CMK (cell line): ENCODE measurements around the gene SLC38A3.

Experiments used
- DNase-seq: peaks from one replicate; pipeline ENCODE4 v3.0.0-alpha.2; 2010; ENCODE audit warnings: low read depth

SLC38A3 gene

DNA sequence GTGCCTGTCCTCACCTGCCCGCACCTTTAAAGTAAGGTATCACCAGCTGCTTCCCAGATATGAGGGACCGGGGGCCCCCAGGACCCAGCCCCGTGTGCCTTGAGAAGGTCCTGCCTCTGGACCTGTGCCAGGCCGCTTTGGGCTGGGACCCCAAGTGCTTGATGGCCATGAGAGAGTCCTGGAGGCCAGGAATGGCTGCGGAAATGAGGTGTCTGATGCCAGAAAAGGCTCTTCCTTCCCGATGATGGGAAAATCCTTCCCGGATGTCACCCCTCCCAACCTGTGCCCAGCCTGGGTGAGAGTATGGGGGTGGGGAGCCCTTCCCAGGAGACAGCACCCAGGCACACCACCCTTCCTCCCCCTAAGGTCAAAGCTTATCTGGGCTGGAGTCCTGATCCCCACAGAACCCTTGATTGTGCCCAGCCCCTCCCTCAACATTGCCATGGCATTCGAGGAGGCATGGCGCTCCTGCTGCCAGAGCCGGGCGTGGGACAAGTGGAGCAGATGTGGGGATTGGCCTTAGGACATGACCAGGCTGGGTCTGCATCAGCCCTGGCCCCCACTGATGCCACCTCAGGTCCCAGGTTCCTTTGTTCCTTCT, 35.7 kb upstream of the SLC38A3 start:
- DNase-seq = no peak

DNA sequence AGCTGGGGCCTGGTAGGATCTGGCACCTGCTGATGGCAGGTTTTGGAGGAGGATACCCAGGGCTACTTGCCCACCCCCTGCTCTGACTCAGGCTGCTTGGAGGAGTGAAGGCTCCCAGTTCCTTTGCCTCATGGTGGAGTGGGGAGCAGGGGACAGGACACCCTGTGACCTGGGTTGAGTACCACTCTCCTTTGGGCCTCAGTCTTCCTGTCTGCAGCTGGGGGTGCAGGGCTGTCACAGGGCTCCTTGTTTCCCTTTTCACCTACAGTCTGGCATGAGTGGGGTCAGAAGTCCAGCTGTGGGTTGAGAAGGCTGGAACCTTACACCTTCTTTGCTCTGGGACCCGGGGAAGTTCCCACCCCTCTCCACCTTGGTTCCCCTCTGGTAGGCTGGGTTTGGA, 35.2 kb upstream of the SLC38A3 start:
- no peak for DNase-seq

DNA sequence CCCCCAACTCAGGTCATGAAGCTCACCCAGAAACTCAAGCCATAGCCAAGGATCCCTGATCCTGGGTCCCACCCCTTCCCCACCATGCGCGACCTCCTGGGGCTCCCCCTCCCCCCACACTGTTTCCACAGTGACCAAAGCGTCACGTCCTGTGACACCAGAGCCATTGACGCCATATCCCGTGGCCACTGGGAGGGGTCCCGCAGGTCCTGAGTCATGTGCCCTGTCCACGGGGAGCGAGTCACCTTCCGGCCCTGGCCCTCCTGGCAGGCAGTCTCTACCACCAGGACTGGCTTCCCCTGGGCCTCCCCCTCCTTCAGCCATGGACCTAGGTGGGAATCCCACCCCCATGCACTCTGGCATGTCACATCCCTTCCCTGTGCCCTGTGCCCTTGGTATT, 34.4 kb upstream of the SLC38A3 start:
- no peak for DNase-seq

DNA sequence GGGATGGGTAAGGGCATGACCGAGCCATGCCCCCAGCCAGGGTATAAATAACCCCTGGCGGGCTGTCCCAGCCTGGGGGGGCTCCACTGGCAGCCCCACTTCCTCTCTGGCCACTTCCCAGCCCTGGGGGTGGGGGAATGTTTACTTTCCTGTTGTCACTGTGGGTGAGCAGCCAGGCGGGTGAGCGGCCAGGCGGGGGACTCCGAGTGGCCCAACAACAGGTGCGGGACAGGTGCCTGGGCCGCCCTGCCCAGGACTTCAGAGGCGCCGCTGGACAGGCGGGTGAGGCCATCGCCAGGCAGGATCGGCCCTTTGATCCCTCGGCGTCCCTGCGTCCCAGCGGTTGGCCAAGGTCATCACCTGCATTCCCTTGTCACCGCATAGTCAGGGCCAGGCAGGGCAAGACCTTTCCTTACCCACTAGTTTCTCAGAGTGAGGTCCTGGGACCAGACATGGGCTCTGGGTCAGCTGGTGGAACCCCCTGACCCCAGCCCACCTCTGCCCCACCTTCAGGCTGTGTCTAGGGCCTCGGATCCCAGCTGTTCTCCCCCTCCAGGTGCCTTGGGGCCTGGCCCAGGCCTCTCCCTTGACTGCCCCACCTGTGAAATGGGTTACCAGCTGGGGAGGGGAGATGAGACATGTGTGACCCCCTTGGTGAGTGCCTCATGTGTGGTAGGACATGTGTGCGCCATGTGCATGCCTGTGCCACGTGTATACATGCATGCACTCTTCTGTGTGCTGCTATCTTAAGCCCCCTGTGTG, 33.4 kb upstream of the SLC38A3 start:
- DNase-seq = no peak

DNA sequence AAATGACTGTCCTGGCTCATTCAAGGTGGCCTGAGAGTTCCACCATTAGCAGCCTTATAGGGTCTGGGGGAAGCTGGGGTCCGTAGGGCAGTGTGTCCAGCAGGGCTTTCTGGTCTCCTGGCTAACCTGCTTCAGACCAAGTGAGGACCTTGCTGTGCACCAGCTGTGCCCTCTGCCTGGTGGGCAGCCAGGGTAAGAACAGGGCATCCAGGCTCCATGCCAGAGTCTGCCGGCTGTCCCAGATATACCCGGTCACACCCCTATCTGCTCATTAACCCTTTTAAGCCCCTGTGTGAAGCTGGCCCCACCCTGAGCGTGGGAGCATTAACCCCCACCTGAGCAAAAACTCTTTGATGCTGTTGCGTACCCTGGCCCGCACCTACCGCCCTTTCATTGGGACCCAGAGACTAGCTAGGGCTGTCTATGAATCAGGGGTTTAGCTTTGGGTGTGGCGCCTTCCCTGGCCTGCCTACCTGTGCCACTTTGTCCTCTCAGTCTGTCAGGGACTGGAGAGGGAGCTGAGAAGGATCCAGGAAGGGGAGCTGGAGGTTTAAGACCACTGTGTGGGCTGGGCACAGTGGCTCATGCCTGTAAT, 32.3 kb upstream of the SLC38A3 start:
- no peak for DNase-seq

DNA sequence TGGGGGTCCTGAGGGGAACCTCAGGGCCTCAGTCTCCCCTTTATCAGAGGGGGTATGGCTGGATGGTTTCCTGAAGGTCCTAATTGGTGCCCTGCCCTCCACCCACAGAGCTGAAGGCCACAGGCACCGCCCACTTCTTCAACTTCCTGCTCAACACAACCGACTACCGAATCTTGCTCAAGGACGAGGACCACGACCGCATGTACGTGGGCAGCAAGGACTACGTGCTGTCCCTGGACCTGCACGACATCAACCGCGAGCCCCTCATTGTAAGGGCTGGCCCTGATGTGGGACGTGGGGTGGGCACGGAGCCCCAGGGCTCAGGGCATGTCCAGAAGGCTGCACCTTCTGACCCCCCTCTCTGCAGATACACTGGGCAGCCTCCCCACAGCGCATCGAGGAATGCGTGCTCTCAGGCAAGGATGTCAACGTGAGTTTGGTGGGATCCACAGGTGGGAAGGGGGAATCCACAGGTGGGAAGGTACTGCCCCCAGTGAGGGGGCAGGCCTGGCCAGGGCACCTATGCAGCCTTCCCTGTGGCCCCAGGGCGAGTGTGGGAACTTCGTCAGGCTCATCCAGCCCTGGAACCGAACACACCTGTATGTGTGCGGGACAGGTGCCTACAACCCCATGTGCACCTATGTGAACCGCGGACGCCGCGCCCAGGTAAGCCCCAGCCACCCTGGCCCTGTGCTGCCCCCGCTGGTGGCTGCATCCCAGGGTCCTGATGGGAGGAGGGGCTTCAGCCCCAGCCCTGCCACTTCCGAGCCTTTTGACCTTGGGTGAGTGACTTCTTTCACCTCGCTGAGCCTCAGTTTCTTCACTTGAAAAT, 31.2 kb upstream of the SLC38A3 start:
- peak; percentile 41 for DNase-seq

DNA sequence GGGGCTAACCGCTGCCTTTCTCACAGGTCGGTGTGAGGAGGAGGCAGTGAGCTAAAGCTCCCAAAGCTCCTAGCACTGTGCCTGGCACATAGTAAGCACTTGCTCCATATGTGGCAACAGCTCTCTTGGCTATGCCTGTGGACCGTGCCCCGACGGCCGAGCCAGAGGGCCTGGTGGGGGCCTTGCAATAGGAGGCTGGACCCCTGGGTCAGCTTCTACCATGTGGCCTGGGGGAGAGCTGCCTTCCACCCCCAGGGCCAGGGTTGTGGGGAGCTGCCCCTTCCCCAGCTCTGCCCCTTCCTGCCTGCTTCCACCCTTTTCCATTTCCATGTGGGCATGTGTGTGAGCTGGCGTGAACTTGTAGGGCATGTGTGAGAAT, 30.6 kb upstream of the SLC38A3 start:
- DNase-seq = no peak

DNA sequence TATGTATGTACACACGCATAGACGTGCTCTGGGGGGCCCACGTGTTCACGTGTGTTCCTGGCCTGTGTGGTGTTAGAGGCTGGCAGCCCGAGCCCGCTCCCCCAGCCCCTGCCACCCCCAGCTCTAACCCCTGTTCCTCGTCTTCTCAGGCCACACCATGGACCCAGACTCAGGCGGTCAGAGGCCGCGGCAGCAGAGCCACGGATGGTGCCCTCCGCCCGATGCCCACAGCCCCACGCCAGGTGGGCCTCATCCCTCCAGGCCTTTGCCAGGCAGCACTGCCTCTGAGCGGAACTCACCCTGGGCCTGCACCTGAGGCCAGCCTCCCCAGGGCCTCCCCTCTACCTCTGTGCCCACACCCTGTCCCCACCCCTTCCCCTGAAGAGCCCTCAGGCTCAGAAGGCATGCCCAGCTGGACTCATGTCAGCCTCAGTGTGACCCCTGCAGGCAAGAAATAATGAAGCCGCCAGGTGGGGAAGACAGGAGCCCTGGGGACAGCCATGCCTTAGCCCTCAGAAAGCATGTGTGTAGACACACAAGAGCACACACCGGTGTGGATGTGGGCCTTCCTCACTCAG, 30.0 kb upstream of the SLC38A3 start:
- DNase-seq = no peak

DNA sequence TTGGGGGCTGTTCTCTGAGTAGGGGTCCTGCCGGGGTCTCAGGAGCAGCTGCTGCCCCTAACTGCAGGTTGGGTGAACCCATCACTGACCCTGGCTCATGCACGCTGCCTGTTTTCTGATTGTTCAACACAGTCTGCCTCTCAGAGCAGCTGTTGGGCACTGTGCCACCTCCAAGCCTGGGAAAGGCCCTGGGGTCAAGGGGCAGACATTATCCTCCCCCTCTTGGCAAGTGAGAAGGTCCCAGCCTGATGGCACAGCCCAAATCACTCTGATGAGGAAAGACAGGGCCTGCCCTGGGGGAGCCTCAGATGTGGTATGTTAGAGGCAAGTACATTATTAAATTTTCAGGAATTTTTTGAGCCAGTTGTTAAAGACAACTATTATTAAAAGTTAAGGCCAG, 27.7 kb upstream of the SLC38A3 start:
- no peak for DNase-seq

DNA sequence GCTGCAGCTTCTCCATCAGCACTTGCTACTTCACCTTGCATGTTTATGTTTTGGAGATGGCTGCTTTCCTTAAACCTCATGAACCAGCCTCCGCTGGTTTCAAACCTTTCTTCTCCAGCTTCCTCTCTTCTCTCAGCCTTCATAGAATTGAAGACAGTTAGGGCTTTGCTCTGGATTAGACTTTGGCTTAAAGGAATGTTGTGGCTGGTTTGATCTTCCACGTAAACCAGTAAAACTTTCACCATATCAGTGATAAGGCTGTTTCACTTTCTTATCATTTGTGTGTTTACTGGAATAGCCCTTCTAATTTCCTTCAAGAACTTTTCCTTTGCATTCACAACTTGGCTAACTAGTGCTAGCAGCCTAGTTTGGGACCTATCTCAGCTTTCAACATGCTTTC, 25.4 kb upstream of the SLC38A3 start:
- no peak for DNase-seq

DNA sequence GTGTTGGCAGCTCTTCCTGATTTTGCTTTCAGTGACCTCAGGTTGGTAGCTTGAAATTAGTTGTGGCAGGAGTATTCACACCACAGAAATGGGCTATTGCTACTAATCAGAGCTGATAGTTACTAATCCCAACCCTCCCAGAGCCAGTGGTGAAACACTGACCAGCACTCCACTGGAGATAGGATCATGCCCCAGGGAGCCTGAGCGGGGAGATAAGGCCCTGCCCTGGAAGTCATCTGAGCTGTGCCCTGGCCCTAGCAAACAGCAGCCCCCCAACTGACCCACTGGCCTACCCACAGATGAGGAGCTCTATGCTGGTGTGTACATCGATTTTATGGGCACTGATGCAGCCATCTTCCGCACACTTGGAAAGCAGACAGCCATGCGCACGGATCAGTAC, 23.1 kb upstream of the SLC38A3 start:
- no peak for DNase-seq

DNA sequence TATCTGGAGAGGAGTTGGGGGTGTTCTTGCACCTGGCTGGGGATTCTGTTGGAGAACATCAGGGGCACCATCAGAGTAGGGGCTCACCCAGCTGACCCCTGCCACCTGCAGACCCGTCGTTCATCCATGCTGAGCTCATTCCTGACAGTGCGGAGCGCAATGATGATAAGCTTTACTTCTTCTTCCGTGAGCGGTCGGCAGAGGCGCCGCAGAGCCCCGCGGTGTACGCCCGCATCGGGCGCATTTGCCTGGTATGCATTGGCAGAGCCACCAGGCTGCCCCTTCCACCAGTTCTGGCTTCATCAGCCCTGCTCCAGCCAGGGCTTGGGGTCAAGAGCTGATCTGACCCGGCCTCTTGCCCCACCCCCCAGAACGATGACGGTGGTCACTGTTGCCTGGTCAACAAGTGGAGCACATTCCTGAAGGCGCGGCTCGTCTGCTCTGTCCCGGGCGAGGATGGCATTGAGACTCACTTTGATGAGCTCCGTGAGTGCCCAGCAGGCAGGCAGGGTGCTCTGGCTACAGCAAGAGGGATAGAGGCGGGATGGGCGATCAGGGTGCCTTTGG, 22.5 kb upstream of the SLC38A3 start:
- no peak for DNase-seq

DNA sequence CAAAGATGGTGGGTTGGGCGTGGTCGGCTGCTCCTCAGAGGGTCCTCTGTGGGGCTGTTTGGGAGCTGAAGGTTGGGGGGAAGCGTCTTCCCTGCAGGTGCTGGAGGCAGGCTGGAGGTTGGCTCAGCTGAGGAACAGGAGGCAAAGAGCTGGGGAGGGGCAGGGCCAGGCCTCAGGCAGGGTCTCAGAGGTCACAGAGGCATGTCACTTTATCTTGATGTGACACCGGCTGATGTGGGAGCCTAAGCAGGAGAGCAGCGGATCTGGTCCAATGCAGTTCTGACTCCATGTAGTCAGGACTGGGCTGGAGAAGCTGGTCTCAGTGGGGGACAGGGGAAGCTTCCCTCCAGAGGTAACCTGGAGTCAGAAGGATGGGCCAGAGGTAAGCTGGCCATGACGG, 21.3 kb upstream of the SLC38A3 start:
- DNase-seq = no peak

DNA sequence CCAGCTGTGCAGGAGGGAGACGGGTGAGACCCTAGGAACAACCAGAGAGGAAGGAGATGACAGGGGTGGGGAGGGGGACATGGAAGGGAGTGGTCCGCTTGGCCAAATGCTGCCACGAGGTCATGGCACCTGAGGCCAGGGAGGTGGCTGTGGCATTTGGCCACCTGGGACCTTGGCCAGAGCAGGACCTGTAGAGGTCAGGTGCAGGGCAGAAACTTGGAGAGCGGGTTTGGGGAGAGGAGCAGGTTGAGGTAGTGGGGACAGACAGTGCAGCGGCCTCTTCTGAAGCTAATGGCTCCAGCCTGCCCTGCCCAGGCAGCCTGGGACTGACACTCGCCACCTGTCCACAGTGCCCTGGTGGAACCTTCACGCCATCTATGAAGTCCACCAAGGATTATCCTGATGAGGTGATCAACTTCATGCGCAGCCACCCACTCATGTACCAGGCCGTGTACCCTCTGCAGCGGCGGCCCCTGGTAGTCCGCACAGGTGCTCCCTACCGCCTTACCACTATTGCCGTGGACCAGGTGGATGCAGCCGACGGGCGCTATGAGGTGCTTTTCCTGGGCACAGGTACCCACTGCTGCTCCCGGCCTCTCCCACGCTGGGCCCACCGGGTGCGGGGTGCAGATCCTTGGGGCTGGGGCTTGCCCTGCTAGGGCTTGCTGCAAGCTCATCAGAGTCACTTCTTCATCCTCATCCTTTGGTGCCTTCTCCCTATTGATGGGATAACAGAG, 20.7 kb upstream of the SLC38A3 start:
- DNase-seq = no peak

DNA sequence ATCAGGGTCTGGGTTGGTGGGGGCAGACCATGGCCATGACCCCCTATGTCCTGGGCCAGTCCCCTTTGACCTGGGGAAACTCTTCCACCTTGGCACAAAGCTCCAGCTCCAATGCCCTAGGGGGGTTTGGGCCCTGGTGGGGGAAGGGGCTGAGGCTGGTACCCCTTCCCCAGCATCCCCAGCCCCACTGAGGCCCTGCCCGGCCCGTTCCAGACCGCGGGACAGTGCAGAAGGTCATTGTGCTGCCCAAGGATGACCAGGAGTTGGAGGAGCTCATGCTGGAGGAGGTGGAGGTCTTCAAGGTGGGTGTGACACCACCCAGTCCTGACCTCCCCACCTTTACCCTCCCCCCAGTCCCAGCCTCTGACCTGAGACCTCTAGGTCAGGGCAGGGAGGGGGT, 19.8 kb upstream of the SLC38A3 start:
- no peak for DNase-seq

DNA sequence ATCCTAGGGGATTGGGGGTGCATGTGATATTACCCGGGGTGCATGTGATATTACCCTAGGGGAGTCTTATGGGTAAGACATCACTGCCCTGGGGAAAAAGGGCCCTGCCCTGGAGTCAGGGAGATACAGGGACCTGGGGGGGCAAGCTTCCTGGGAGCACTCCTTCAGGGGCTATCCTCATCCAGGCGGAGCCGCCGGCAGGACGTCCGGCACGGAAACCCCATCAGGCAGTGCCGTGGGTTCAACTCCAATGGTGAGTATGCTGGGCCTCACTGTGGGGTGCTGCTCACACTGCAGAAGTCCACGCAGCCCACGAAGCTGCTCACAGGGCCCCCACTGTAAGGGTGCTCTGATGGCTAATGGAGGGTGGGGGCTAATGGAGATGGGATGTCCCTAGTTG, 19.0 kb upstream of the SLC38A3 start:
- DNase-seq = no peak

DNA sequence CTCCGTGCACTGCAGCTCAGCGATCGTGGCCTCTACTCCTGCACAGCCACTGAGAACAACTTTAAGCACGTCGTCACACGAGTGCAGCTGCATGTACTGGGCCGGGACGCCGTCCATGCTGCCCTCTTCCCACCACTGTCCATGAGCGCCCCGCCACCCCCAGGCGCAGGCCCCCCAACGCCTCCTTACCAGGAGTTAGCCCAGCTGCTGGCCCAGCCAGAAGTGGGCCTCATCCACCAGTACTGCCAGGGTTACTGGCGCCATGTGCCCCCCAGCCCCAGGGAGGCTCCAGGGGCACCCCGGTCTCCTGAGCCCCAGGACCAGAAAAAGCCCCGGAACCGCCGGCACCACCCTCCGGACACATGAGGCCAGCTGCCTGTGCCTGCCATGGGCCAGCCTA, 17.3 kb upstream of the SLC38A3 start:
- no peak for DNase-seq

DNA sequence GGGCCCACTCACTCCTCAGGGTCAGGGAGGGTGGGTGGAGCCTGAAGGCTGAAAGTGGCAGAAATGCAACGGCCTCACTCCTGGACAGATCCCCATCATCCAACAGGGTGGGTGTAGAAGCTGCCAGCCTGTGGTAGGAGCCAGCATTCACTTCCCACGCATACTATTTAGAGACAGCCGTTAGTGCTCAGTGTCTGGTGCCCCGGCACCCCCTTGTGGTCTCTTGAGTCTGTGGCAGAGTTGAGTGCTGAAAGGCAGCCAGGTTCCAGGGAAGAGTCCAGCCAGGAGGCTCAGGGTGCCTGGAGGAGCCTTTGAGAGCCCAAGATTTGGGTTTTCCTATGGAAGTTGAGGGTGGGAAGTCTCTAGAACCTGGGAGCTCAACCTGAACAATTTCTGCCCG, 15.8 kb upstream of the SLC38A3 start:
- no peak for DNase-seq

DNA sequence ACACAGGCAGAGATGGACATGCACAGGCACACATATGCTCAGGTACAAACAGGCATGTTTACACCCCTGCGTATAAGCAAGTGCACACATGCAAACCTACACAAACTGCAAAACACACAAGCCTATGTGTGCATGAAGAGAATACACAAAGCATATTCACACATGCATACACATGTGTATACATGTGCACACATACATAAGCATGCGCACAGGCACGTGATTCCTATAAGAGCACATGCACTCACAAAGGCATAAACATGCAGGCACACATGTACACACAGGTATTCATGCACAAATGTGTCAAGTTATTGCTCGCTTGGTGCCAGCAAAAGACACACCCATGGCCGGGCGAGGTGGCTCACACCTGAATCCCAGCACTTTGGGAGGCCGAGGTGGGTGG, 15.1 kb upstream of the SLC38A3 start:
- DNase-seq = no peak

DNA sequence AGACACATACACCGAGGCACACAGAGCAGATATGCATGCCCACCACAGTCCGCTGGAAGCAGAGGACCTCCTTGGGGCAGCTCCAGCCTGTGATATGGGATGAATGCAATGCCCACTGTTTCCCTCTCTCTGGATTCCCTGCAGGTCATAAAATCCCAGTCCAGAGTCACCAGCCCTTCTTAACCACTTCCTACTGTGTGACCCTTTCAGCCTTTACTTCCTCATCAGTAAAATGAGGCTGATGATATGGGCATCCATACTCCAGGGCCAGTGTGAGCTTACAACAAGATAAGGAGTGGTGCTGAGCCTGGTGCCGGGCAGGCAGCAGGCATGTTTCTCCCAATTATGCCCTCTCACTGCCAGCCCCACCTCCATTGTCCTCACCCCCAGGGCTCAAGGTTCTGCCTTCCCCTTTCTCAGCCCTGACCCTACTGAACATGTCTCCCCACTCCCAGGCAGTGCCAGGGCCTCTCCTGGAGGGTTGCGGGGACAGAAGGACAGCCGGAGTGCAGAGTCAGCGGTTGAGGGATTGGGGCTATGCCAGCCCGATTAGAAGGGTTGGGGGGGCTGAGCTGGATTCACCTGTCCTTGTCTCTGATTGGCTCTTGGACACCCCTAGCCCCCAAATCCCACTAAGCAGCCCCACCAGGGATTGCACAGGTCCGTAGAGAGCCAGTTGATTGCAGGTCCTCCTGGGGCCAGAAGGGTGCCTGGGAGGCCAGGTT, 14.0 kb upstream of the SLC38A3 start, which contains the start of gene GNAT1:
Gene GNAT1 (plus strand): TSS at position 675 of the 725 bp plus-strand sequence. CDS start 116 bp downstream, outside the sequence.
- no peak for DNase-seq

DNA sequence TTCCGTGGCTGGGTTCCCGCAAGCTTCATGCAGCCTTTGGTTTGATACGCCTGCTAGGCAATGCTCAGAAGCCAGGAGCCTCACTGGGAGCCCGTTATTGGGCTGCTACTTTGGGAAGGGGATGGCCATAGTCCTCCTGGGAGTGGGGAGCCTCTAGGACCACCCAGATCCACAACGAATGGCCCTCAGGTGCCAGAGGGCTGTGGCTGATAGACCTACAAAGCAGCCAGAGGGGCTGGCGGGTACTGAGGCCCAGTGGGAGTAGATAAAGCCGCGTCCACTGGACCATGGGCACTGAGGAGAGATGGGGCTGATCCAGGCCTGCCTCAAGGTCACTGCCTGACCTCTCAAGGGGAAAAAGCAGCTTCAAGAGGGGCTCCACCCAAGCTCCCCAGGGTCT, 12.9 kb upstream of the SLC38A3 start:
- no peak for DNase-seq
